Endodermal cell (in vitro differentiated cells): ENCODE data around the gene PNLIP. TPM values are rescaled to one million over a fixed set of nuclear protein-coding genes. Genes with fewer than 3 reads are reported as not detected.

ENCODE experiments used
- DNase-seq: peaks from one replicate; pipeline ENCODE4 v3.0.0-alpha.2; 2017
- H3K27ac ChIP-seq: 2 replicates; pipeline ENCODE4 v1.5.1; 2013; ENCODE audit warnings: mild to moderate bottlenecking, low read depth, low read length, moderate library complexity
- H3K27me3 ChIP-seq: 2 replicates; pipeline ENCODE4 v1.6.1; 2013; ENCODE audit warnings: mild to moderate bottlenecking, low read length, moderate library complexity; ENCODE audit not compliant: insufficient read depth, control insufficient read depth, poor library complexity, severe bottlenecking
- H3K36me3 ChIP-seq: 2 replicates; pipeline ENCODE4 v1.7.0; 2013; ENCODE audit warnings: mild to moderate bottlenecking, low read length, moderate library complexity; ENCODE audit not compliant: control insufficient read depth, insufficient read depth
- H3K4me1 ChIP-seq: one replicate; pipeline ENCODE4 v1.7.0; 2013; ENCODE audit warnings: low read length; ENCODE audit not compliant: control insufficient read depth, insufficient read depth
- H3K4me3 ChIP-seq: 2 replicates; pipeline ENCODE4 v1.5.1; 2013; ENCODE audit warnings: mild to moderate bottlenecking, low read length, moderate library complexity
- H3K9ac ChIP-seq: 2 replicates; pipeline ENCODE4 v1.6.1; 2013; ENCODE audit warnings: mild to moderate bottlenecking, low read length, moderate library complexity; ENCODE audit not compliant: poor library complexity, severe bottlenecking; ENCODE audit errors: extremely low read depth
- H3K9me3 ChIP-seq: 2 replicates; pipeline ENCODE4 v1.6.1; 2013; ENCODE audit warnings: mild to moderate bottlenecking, low read length, moderate library complexity; ENCODE audit not compliant: control insufficient read depth
- H3K27ac Mint-ChIP-seq: 2 replicates; pipeline ENCODE4 v1.8.0; 2020; ENCODE audit warnings: mixed read lengths
- H3K27me3 Mint-ChIP-seq: 2 replicates; pipeline ENCODE4 v1.8.0; 2021; ENCODE audit warnings: mild to moderate bottlenecking, mixed read lengths; ENCODE audit not compliant: insufficient read depth
- H3K36me3 Mint-ChIP-seq: 2 replicates; pipeline ENCODE4 v1.8.0; 2020; ENCODE audit warnings: low read depth, mixed read lengths
- H3K4me1 Mint-ChIP-seq: 2 replicates; pipeline ENCODE4 v1.8.0; 2020; ENCODE audit warnings: mixed read lengths
- H3K4me3 Mint-ChIP-seq: 2 replicates; pipeline ENCODE4 v1.8.0; 2020; ENCODE audit warnings: mild to moderate bottlenecking, moderate library complexity, mixed read lengths
- H3K9me3 Mint-ChIP-seq: 2 replicates; pipeline ENCODE4 v1.8.0; 2020; ENCODE audit warnings: mild to moderate bottlenecking, mixed read lengths
- WGBS, 2 experiments: methylation state at CpG; one replicate each; pipeline versions ENCODE4 v1.1.5 to v1.1.7; 2013; ENCODE audit warnings: missing lambda C conversion rate in 2 of 2, mixed read lengths in 1 of 2; ENCODE audit not compliant: insufficient coverage in 1 of 2, insufficient read length in 1 of 2; 5-methylcytosine and 5-hydroxymethylcytosine counted together
- total RNA-seq, 2 donors: library from RNA; stranded (reverse); fragmentation: NEBNext Ultra II Directional in 1 of 2; extraction: Animal tissue kit (Norgen Biotek cat#: 25700) in 1 of 2; gene quantifications; 2 replicates in 1 of 2; 3 replicates in 1 of 2; pipeline ENCODE4 v1.2.1, GENCODE V29; 2021
- TF ChIP-seq, protein P1 (sequence below): fragments of 200-600 bp; sonication (generic); conservative IDR thresholded peaks from 2 replicates; pipeline ENCODE4 v1.5.0; 2021; ENCODE audit warnings: antibody characterized with exemption, mild to moderate bottlenecking

The PNLIP gene
- total RNA-seq, 2 donors from 2014 or later, result not detected

DNA sequence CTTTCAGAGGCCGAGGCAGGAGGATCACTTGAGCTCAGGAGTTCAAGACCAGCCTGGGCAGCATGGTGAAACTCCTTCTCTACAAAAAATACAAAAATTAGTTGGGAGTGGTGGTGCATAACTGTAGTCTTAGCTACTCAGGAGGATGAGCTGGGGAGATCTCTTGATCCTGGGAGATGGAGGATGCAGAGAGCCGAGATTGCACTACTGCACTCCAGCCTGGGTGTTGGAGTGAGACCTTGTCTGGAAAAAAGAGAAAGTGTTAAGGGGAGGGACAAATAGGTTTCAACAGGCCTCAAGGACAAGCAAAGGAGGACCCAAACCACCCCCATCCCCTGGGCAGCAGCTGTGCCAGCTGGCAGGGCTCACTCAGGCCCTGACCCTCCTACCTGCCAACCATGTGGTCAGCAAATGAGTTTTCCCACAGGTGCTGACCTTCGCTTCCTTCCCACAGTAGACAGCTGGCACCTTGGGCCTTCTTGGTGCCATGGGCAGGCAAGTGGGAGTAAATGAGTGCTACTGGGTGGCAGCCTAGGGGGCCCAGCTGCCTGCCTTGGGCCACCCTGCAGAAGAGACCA is 69.6 kb downstream of the PNLIP start:
- TF ChIP-seq, protein P1, sequence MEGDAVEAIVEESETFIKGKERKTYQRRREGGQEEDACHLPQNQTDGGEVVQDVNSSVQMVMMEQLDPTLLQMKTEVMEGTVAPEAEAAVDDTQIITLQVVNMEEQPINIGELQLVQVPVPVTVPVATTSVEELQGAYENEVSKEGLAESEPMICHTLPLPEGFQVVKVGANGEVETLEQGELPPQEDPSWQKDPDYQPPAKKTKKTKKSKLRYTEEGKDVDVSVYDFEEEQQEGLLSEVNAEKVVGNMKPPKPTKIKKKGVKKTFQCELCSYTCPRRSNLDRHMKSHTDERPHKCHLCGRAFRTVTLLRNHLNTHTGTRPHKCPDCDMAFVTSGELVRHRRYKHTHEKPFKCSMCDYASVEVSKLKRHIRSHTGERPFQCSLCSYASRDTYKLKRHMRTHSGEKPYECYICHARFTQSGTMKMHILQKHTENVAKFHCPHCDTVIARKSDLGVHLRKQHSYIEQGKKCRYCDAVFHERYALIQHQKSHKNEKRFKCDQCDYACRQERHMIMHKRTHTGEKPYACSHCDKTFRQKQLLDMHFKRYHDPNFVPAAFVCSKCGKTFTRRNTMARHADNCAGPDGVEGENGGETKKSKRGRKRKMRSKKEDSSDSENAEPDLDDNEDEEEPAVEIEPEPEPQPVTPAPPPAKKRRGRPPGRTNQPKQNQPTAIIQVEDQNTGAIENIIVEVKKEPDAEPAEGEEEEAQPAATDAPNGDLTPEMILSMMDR, result no peak
- Histone ChIP-seq H3K9ac (no peak overlapping the region), H3K27me3 (no peaks in the 10 kb centered on the region), H3K4me1 (no peaks in the 10 kb centered on the region), H3K9me3 (no peaks in the 10 kb centered on the region), H3K4me3 (no peak overlapping the region), H3K36me3 (no peaks in the 10 kb centered on the region), H3K27ac (no peak overlapping the region)
- Mint-ChIP-seq H3K36me3 (no peaks in the 10 kb centered on the region), H3K4me3 (no peak overlapping the region), H3K4me1 (peaks cover 5% of the 10 kb centered on the region), H3K27ac (no peak overlapping the region), H3K9me3 (peaks cover 7% of the 10 kb centered on the region), H3K27me3 (peaks cover 10% of the 10 kb centered on the region)
- no peak for DNase-seq
- WGBS, 2 experiments, result 60 to 93% methylated on average over 1 to 3 of the region's 3 CpGs

Other genes starting within 250 kb of the PNLIP start
- gene CCDC172, start 221.5 kb upstream of the PNLIP start, total RNA-seq, result under 1 TPM in 1 of 2 donors, not detected in 1; 0.37 TPM
- not detected for gene PNLIPRP3, start 118.1 kb upstream of the PNLIP start, total RNA-seq
- not detected for gene PNLIPRP1, start 45.0 kb downstream of the PNLIP start, total RNA-seq
- gene PNLIPRP2, start 75.0 kb downstream of the PNLIP start, total RNA-seq, result under 1 TPM; 0.64 to 0.79 TPM
- gene HSPA12A, start 196.6 kb downstream of the PNLIP start, total RNA-seq, result 10 to 100 TPM; 13.9 to 15.4 TPM